Measurements from ENCODE around the gene HEPN1. TPM values are rescaled to one million over a fixed set of nuclear protein-coding genes. Genes with fewer than 3 reads are reported as not detected.
A peak's percentile ranks its signal among the peaks of the same experiment; 100 is the strongest.

Gene HEPN1
- total and polyA plus RNA-seq, 10 donors: 0.25 TPM; not detected in 9

DNA sequence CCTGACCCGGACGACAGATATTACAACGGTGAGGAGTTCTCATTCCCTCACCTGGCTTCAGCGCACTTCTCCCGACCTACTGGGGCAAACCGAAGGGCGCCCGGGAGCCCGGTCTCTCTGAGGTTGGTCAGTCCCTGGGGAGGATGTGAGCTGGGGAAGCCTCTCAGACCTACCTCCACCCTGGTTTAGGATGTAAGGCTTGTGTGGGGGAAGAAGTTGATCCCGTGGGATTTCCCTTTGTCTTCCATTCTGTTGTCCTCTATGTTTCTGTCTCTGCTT, 41.5 kb upstream of the HEPN1 start:
- Histone ChIP-seq H3K27me3 (replicated peaks in 1 of 7) (peaks cover 0 to 69% (median 4%) of the 10 kb centered on the region in 7 donors), H3K9me3 (no peaks in the 10 kb centered on the region), H3K4me1 (peaks cover 13 to 63% (median 42%) of the 10 kb centered on the region in 6 donors), H3K27ac (peak overlapping the region in 6 of 8 donors; percentile 19 to 90 (median 86)), H3K4me3 (peak overlapping the region in 7 of 8 donors; percentile 40 to 80 (median 50)), H3K36me3 (no peaks in the 10 kb centered on the region)
- peak; percentile 69 for DNase-seq
- intact Hi-C loops (cut with DNase I; ENCODE audit: low total_unique reads): no loop called here
- TF ChIP-seq POLR2AphosphoS5 (IDR thresholded peaks at IDR 0.05) (peak; percentile 5 to 46 (median 26)), CTCF (IDR thresholded peaks at IDR 0.05 in 8 of 11, conservative IDR thresholded peaks at IDR 0.05 in 3 of 11) (no peak)
- 36 to 49% (median 42%) methylated on average over 10 of the region's 10 CpGs for WGBS, 5 donors

GRCh38 chr11:124877910-124878758, 40.9 kb upstream of the HEPN1 start:
- no peaks in the 10 kb centered on the region for H3K36me3 ChIP-seq
- peak in 2 of 3 donors; percentile 64 to 69 for TF ChIP-seq POLR2AphosphoS5 (IDR thresholded peaks at IDR 0.05)
- TF ChIP-seq CTCF (IDR thresholded peaks at IDR 0.05 in 8 of 11, conservative IDR thresholded peaks at IDR 0.05 in 3 of 11): no peak
- H3K4me3 ChIP-seq: peak overlapping the region in 4 of 8 donors; percentile 49 to 80 (median 50)
- intact Hi-C loops (cut with DNase I; ENCODE audit: low total_unique reads): no loop called here
- DNase-seq: peak; percentile 68
- H3K4me1 ChIP-seq: peaks cover 13 to 69% (median 48%) of the 10 kb centered on the region in 6 donors
- no peaks in the 10 kb centered on the region for H3K9me3 ChIP-seq
- WGBS, 5 donors: 57 to 76% (median 67%) methylated on average over 16 to 17 of the region's 17 CpGs
- peak overlapping the region in 3 of 8 donors; percentile 84 to 90 (median 89) for H3K27ac ChIP-seq
- H3K27me3 ChIP-seq (replicated peaks in 1 of 7): peaks cover 0 to 63% (median 3%) of the 10 kb centered on the region in 7 donors

DNA sequence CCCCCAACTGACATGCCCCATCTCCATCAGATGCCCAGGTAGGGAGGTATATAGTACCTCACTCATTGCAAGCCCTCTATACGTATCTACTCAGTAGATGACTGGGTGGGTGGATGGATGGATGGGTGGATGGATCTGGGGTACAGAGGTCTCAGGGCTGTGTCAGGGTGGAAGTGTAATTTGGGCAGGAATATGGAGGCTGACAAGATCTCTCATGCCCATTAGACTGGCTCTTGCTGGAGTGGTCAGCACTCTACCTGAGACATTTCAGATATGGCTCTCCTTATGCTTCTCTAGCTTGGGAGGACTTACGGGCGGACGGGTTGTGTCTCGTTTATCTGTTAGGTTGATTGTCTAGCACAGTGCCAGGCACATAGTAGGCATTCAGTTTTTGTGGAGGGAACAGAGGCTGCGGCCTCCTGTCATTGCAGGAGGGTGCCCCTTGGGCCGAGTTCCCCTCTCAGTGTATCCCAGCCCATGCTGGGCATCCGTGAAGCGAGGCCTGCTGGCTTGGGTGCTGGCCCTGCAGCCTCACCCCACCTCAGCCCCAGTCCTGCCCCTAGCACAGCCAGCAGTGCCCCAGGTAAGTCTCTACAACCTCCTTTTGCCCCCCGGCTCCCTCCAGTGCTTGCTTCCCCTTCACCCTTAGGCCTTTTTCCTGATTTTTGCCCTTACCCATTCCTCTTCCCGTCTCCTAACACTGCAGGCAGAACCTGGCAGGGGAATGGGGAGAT, 40.1 kb upstream of the HEPN1 start:
- H3K4me3 ChIP-seq: peak overlapping the region in 1 of 8 donors; percentile 80
- DNase-seq: peak; percentile 71
- H3K27me3 ChIP-seq (replicated peaks in 1 of 7): peaks cover 0 to 55% (median 3%) of the 10 kb centered on the region in 7 donors
- 82 to 90% (median 86%) methylated on average over 11 of the region's 11 CpGs for WGBS, 5 donors
- intact Hi-C loops (cut with DNase I; ENCODE audit: low total_unique reads): no loop called here
- TF ChIP-seq POLR2AphosphoS5 (IDR thresholded peaks at IDR 0.05): peak in 2 of 3 donors; percentile 28 to 39
- TF ChIP-seq CTCF (IDR thresholded peaks at IDR 0.05 in 8 of 11, conservative IDR thresholded peaks at IDR 0.05 in 3 of 11): no peak
- H3K9me3 ChIP-seq: no peaks in the 10 kb centered on the region
- H3K27ac ChIP-seq: peak overlapping the region in 4 of 8 donors; percentile 34 to 89 (median 50)
- peaks cover 17 to 77% (median 52%) of the 10 kb centered on the region in 6 donors for H3K4me1 ChIP-seq
- H3K36me3 ChIP-seq: peaks cover 0 to 3% (median 0%) of the 10 kb centered on the region in 6 donors
